ENCODE results near the gene TAGLN2.

Gene TAGLN2

GRCh38 chr1:159935305-159935704 is 10.0 kb upstream of the TAGLN2 start:
- DNase-seq: no peak

DNA sequence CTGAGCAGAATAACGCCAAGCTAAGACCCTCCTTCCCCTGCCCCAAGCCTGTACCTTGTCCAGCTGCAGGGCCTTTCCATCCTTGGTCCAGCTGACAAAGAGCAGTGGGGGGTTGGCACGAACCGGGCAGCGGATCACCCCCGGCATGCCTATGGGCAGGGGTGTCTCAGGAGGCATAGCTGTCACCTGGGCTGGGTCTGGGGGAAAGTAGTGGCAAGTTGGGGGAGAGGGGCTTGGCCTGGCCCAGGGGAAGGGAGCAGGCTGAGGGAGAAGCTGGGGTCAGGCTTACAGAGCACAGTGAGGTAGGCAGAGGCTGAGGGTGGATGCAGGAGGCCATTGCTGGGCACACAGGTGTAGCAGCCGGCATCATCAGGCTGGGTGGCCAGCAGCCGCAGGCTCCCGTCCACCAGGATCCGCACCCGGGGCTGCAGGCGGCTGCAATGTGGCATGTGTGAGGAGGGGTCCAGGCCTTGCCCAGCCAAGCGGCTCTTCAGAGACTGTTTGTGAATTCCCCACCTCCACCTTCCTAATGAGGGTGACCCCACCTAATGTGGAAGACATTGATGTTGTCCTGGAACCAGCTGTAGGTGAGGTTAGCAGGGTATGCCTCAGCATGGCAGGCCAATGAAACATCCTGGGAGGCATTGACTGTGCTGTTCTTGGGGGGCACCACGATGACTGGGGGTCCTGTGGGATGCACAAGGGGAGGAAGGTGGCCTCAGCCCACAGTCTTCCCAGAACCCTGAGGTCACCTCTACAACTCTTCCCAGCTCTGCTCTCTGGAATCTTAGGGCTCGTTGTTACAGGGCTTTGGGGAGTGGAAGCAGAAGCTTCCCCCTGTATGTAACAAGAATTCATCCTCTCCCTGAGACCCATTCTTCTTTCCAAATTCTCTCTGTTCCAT is 9.1 kb upstream of the TAGLN2 start:
- DNase-seq: no peak

GRCh38 chr1:159933347-159933746 is 8.0 kb upstream of the TAGLN2 start:
- DNase-seq: no peak

DNA sequence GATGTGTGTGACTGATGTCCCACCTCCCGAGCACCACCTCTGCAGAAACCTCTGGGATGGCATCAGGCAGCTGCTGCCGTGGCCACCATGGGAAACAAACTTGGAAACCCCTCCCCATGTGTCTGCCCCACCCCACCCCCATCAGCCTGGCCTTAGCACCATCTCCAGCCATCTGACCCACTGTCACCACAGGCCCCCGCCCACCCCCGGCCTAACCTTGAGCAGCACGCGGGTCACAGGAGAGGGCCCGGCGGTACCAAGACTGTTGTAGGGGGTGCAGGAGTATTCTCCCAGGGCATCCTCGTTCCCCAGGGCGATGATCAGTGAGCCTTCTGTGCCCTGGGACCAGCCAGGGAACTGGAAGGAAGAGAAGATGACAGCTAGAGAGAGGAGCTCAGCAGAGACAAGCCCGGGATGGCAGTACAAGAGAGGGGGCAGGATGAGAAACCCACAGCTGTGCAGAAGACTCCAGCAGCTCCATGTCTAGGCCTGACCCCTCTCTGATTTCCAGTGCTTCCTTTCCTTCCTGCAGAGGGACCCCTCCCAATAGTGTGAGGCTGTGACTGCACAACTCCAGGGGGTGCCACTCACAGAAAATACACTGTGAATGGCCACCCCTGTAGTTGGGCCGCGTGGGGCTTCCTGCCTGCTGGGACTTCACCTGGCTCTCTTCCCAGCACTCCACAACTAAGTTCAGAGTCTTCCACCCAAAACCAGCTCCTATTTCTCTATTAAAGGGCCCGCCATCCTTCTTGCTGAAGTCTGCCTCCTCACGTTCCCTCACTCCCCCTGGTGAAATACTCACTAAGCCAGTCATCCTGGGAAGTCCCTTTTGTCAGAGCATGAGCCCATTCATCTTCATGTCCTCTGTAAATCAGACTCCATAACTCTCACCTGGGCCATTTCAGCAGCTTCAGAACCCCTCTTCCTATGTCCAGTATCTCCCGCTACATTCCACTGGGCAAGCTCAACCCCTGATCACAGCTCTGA is 7.3 kb upstream of the TAGLN2 start:
- DNase-seq: no peak

GRCh38 chr1:159931795-159932173 is 6.5 kb upstream of the TAGLN2 start:
- no peak for DNase-seq

DNA sequence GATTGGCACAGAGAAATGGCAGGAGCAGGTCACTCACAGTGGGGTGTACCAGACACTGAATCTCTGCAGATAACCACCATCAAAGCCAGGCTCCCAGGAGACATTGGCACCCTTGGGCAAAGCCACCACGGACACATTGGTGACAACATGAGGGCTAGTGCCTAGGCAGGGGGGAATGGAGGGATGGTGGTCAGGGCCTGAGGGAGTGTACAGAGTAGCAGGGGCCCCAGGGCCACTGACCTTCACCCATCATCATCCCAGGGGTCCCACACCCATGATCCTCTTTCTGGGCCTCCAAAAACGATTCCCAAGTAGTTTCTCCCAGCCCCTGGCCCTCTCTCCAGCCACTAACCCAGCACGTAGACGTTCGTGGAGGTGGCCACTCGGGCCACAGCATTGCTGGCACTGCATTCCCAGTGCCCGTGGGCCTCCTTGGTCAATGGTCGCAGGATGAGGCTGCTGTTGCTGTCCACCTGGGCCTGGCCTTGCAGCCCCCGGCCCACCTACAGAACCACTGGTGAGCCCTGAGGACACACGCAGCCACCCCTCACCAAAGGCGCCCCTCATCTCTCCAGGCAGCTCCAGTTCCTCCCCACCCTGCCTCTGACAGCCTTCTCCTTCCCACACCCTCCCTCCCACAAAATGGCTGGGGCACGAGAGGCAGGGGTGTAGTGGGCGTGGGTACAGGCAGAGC is 5.9 kb upstream of the TAGLN2 start:
- no peak for DNase-seq

DNA sequence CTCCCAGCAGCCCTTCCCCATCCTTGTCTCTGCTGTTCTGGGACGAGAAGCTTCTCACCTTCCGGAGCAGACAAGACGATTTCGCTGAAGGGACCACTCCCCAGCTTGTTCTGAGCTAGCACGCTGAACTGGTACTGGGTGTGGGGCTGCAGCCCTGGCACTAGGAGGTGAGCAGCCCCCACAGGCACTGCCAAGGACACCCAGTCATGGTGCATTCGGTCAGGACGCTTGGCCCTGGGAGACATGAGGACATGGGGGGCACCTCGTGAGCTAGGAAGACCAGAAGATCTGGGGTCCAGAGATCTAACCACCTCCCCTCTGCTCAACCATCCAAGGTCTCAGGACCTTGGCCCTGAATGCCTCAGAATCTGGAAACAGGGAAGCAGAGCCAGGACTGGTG is 5.3 kb upstream of the TAGLN2 start:
- no peak for DNase-seq

- DNase-seq: no peak
Measured at GRCh38 chr1:159930216-159930615, 4.9 kb upstream of the TAGLN2 start.

GRCh38 chr1:159929155-159930051 is 4.1 kb upstream of the TAGLN2 start:
- DNase-seq: no peak

DNA sequence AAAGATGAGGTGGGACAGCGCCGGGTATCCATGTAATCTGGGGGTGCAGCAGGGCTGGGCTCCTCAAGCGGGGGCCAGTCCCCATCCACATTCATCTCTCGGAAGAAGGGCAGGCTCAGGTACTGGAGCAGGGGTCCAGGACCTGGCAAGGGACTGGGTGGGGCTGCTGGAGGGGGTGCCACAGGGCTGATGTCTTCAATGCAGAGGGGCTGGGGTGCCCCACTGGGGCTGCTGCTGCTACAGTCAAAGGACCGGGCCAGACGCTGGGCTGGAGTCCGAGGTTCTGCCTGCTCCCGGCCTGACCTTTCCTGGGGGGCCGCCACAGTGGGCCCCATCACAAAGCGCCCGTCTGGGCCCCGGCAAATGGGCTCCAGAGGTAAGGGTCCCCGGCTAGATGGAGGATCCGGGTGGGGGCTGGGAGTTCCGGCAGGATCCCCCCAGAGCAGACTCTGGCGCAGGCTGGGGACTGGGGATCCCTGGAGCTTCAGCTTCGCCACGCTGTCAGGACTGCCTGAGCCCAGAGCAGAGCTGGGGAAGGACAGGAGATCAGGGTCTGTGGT is 3.3 kb upstream of the TAGLN2 start:
- DNase-seq: no peak

DNA sequence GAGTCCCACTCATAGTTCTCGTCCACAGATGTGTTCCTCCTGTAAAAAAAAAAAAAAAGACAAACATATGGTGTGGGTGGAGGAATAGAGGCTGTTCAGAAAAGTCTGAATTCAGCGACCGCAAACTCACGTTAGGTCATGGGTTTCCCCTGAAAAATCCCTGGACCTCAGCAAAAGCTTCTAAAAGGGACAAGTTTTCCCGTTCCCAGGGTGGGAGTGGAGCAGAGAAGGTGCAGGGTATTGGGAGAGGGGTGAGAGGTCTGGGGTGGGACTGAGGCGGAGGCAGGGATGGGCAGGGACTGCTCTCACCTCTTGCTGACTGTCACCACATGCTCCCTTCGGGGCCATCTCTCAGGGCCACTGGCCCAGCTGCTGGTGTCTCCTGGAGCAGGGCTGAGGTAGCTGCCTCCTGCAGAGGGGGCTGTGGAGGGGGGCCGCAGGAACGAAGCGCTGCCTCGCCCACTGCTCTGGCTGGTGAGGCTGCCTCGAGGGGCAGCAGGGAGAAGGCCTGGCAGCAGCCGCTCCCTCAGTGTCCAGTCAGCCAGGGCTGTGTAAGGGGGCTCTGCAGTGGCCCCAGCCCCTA is 2.6 kb upstream of the TAGLN2 start:
- DNase-seq: no peak

- no peak for DNase-seq
Measured at GRCh38 chr1:159927211-159927848, 2.0 kb upstream of the TAGLN2 start.

- no peak for DNase-seq
Measured at GRCh38 chr1:159925719-159926078, 392 bp upstream of the TAGLN2 start.

DNA sequence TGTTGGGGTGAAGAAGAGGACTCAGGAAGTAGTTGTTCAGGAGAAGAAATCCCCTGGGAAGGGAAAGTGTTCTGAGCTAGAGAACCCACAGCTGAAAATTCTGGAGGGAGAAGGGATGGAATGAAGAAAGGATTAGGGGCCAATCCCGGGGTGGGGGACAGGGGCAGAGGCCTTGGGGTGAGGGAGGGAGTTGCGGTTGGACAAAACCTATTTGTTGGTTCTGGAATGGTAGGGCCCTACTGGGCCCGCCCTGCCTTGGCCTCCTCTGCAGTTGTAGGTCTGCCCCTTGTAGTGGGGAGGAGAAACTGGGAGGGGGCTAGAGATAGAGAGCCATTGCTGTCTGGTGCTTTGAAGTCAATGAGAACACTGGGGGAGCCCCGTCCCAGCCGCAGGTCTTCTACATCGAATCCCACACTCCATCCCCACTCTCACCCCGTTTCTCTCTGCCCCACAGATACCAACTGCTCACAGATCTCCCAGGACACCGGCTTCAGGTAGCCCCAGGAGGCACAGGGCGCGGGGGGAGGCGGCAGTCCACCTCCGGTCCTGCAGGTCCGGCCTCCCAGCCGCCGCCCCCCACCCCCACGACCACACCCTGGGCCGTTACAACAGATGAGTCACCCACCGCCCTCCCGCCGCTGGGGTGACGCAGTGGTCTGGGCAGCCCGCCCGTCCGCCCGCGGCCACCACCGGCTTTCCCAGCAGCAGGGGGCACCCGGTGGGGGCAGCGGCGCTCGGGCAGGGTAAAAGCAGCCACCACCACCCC is 1.1 kb downstream of the TAGLN2 start:
- no peak for DNase-seq

GRCh38 chr1:159923203-159924024 is 1.9 kb downstream of the TAGLN2 start:
- peak; percentile 72 for DNase-seq

DNA sequence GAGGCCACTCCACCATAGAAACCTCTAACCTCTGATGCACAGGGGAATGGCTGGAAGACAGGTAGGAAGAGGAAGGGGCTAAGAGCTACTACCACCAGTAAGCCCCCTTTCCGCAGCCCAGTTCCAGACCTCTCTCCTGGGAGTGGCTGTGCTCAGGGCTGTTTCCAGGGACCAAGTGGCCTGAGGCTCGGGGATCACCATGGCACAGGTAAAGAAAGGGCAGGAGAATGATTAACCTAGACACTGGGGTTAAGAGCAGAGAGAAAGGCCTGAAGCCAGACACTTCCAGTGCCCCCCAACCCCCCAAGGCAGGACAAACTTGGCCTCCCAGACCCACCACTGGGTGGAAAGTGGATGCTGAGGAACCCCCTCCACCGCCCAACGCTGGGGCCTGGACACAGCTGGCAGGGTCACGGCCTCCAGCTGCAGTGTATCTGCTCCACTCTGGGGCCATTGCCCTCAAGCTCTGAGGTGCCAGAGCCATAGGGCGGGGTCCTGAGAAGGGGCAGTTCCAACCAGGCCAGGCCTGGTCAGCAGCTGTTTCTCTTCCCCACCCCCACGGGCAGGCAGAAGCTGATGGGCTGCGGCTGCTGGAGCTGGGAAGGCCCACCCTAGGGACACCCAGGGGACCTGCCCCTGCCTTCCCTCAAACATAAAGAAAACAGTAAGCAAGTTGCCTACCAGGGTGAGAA is 2.6 kb downstream of the TAGLN2 start:
- DNase-seq: no peak

DNA sequence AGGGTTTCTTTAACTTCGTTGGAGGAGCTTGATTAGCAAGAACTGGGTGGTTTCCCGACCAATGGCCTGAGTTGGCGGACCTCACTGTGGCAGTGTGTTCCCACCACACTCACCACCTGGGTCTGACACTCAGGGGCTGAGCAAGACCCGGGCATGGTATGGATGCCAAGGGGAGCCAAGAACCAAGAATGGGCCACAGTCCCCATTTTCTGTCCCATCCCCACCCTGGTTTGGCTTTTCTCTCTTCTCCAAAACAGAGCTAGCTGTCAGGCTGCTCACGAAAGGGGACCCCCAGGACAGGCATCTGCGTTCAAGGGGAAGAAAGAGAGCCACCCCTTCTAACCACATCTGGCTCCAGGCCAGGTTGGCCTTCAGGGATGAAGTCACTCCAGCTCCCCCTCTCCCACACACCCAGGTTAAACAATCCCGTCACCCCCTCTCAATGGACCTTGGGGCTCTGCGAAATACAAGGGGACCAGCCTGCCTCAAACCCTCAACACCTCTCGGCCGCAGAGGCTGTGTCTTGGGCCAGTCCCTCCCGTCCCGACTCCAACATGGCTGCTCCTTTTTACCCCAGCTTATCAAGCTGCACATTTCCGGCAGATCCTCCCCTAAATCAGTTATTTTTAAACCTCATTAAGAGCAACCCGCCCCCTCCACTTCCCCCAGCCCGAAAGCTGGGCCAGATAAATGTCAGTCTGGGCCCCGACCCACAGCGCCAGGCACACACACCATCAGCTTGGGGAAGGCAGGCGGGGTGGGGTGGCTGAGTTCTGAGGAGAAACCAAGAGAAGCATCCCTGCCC is 3.4 kb downstream of the TAGLN2 start:
- no peak for DNase-seq

GRCh38 chr1:159921251-159921650 is 4.1 kb downstream of the TAGLN2 start:
- no peak for DNase-seq
